C4-2B (cell line): ENCODE data around the gene PLCB4.

Experiments used
- H3K27ac ChIP-seq: fragments of 450-650 bp; 2 replicates; pipeline ENCODE4 v1.5.1; 2017
- CTCF ChIP-seq: fragments of 450-650 bp; conservative IDR thresholded peaks from 2 replicates; pipeline ENCODE4 v1.5.1; 2017; ENCODE audit warnings: mild to moderate bottlenecking
- ZFX ChIP-seq: fragments of 450-650 bp; IDR thresholded peaks from 2 replicates; pipeline ENCODE4 v1.6.1; 2017

PLCB4 gene

GRCh38 chr20:9516234-9516871, 447.5 kb downstream of the PLCB4 start:
- TF ChIP-seq CTCF (no peak), ZFX (no peak)
- H3K27ac ChIP-seq, result no peak overlapping the region; the same call in 1 of the 2 replicates

GRCh38 chr20:9517297-9518162, 448.6 kb downstream of the PLCB4 start:
- TF ChIP-seq ZFX (no peak), CTCF (no peak)
- H3K27ac ChIP-seq, result no peak overlapping the region

GRCh38 chr20:9518576-9519175, 449.8 kb downstream of the PLCB4 start:
- TF ChIP-seq ZFX, result no peak
- no peak for TF ChIP-seq CTCF
- no peak overlapping the region for H3K27ac ChIP-seq

GRCh38 chr20:9520086-9520485, 451.2 kb downstream of the PLCB4 start:
- TF ChIP-seq CTCF, result no peak
- no peak for TF ChIP-seq ZFX
- no peak overlapping the region for H3K27ac ChIP-seq

GRCh38 chr20:9523636-9524035, 454.7 kb downstream of the PLCB4 start:
- no peak for TF ChIP-seq ZFX
- H3K27ac ChIP-seq, result no peak overlapping the region
